ENCODE results near the gene CROCC2.

CROCC2 gene

DNA sequence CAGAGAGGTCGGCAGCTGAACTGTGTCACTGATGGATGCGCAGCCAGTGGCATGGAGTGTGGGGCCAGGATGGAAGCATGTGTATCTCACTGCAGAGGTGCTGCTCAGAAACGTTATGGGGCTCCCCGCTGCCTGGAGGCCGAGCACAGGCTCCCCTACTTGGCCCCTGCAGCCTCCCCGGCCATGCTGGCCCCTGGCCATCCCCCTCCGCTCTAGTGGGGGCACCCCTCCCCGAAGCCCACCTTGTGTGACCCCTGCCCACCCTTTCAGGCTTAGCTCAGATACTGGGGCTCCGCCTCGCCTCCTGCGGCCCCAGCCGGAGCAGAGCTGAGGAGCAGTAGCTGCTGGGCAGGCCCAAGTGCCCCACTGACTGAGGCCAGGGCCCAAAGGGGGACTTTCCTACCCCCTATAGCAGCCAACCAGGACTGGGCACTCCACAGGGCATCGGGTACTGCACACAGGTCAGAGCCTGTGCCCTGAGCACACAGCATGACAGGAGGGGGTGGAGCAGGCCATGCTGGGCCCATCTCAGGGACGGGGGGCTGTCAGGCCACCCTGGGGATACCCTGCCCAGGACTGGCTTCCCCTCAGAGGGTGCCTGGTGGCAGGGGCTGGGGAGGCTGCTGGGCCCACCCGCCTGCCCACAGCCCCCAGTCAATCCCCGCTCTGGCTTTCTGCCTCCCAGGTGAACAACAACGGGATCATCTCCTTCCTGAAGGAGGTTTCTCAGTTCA is 123.6 kb downstream of the CROCC2 start:
- H3K27me3 Mint-ChIP-seq = no peaks in the 10 kb centered on the region
- no peak overlapping the region for H3K4me3 Mint-ChIP-seq
- ATAC-seq (peak; percentile 45), DNase-seq (no peak)
- H3K9me3 Mint-ChIP-seq = peaks cover 17 to 22% of the 10 kb centered on the region in 2 donors
- H3K4me1 Mint-ChIP-seq = no peaks in the 10 kb centered on the region
- H3K27ac Mint-ChIP-seq = peak overlapping the region in 1 of 2 donors; percentile 92

DNA sequence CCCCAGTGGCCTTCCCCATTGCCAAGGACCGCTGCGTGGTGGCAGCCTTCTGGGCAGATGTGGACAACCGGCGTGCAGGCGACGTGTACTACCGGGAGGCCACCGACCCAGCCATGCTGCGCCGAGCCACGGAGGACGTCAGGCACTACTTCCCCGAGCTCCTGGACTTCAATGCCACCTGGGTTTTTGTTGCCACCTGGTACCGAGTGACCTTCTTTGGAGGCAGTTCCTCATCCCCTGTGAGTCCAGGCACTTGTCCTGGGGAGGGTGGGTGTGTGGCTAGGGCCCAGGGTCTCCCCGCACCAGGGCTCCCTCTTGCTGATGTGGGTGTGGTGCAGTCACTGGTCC is 124.2 kb downstream of the CROCC2 start:
- Mint-ChIP-seq H3K27me3 (no peaks in the 10 kb centered on the region), H3K4me1 (peaks cover 5% of the 10 kb centered on the region), H3K4me3 (no peak overlapping the region), H3K9me3 (peaks cover 13 to 17% of the 10 kb centered on the region in 2 donors), H3K27ac (peak overlapping the region in 1 of 2 donors; percentile 92)
- DNase-seq (no peak), ATAC-seq (no peak)

DNA sequence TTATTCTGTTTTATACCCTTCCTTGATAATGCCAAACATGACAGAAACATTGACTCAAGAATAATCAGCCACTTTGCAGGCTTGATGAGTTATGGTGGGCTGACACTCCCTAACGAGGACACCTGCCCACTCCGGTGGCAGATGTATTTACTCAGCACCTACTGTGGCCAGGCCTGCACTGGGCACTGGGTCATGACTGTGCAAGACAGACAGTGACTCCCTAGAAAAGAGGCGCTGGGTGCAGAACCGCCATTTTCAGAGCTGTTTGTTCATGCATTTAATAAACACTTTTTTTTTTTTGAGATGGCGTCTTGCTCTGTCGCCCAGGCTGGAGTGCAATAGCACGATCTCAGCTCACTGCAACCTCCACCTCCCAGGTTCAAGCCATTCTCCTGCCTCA is 124.7 kb downstream of the CROCC2 start:
- Mint-ChIP-seq H3K27ac (peak overlapping the region in 1 of 2 donors; percentile 27), H3K4me3 (no peak overlapping the region), H3K27me3 (no peaks in the 10 kb centered on the region), H3K9me3 (peaks cover 9 to 12% of the 10 kb centered on the region in 2 donors), H3K4me1 (peaks cover 6% of the 10 kb centered on the region)
- DNase-seq = no peak
- ATAC-seq = no peak

DNA sequence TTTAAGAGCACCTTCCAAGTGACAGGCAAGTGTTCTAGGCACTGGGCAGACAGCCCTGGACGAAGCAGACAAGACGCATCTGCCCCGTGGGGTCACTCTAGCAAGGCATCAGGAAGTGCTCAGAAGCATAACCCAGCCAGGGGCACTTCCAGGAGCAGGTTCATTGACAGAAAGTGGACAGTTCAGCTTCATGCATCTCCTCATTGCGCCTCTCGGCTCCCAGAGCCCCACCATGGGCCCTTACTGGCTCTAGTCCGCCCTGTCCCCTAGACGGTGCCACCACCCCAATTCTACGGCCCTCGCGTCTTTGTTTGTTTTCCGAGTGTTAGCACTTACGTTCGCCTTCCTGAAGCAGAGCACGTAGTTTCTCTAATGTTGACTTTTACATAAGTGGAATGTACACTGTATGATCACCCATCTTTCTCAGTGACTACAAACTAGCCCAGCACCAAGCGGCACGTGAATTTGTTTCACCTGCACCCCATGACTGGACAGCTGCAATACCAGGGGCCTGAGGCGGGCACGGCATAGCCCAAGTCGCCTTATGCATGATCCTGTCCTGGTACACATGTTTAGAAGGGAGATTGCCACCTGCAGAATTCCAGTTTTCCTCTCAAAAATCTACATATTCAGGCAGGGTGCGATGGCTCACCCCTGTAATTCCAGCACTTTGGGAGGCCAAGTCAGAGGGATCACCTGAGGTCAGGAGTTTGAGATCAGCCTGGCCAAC is 125.5 kb downstream of the CROCC2 start:
- Mint-ChIP-seq H3K4me3 (no peak overlapping the region), H3K4me1 (peaks cover 11% of the 10 kb centered on the region), H3K27ac (peak overlapping the region in 1 of 2 donors; percentile 19), H3K9me3 (peaks cover 4 to 5% of the 10 kb centered on the region in 2 donors), H3K27me3 (no peaks in the 10 kb centered on the region)
- DNase-seq (no peak), ATAC-seq (no peak)

DNA sequence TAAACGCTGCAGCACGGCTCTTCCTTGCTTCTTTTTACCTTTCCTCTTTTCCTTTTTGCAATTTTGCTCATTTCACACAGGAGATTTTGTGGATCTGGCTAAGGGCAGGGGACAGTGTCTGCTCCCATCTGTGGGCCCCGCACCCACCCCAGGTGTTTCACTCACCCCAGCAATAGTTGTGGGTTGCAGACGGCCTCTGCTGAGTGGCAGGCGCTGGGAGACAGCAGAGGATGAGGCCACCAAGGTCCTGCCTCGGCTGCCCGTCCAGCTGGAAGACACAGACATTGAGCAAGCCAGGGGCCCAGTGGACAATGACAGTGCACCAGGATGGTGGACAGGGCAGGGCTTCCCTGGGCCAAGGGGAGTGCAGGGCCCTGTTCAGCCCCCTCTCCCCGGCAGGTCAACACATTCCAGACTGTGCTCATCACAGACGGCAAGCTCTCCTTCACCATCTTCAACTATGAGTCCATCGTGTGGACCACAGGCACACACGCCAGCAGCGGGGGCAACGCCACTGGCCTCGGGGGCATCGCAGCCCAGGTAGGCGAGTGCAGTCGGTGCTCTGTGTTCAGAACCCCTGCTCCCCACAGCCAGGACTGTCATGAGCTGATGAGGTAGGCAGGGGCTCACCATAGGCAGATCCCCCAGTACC is 127.3 kb downstream of the CROCC2 start:
- DNase-seq (no peak), ATAC-seq (no peak)
- Mint-ChIP-seq H3K4me1 (peaks cover 27% of the 10 kb centered on the region), H3K27me3 (no peaks in the 10 kb centered on the region), H3K27ac (no peak overlapping the region), H3K9me3 (no peaks in the 10 kb centered on the region), H3K4me3 (no peak overlapping the region)

DNA sequence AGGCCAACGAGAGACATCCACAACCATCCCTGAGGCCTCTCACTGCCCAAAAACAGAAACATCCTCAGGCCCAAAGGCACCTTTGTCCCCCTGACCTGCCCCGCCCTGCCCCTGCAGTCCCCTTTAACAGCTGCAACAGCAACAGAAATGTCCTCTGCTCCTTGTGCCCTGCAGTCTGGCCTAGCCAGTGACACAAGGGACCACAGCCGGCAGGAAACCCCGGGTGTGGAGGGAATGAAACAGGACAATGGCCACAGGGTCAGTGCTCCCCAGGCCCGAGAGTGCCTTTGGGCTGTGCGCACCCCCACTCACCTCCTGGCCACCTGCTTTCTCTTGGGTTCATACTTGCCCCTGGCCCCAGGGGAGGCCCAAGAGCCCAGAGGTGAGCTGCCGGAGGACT is 127.9 kb downstream of the CROCC2 start:
- Mint-ChIP-seq H3K4me1 (peaks cover 28% of the 10 kb centered on the region), H3K4me3 (no peak overlapping the region), H3K27ac (no peak overlapping the region), H3K9me3 (no peaks in the 10 kb centered on the region), H3K27me3 (no peaks in the 10 kb centered on the region)
- ATAC-seq = no peak
- no peak for DNase-seq

DNA sequence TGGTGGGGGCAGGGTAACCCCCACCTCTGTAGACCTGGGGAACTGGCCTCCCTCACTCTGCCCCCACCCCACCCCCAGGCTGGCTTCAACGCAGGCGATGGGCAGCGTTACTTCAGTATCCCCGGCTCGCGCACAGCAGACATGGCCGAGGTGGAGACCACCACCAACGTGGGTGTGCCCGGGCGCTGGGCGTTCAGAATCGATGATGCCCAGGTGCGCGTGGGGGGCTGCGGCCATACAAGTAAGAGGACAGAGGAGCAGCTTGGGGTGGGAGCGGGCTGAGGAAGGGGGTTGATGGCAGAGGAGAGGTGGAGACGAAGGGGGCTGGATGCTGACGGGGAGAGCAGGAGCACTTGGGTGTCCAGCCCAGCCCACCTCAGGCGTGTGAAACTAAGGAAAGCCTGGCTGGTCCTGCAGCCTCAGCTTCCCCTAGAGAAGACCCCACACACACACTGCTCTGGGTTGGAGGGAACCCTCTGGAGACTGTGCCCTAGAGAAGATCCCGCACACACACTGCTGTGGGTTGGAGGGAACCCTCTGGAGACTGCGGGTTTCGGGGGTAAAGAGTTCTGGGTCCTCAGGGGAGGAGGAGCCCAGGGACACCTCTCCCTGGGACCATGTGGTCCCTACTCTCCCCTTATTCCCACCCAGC is 128.5 kb downstream of the CROCC2 start:
- H3K9me3 Mint-ChIP-seq = no peaks in the 10 kb centered on the region
- peaks cover 28% of the 10 kb centered on the region for H3K4me1 Mint-ChIP-seq
- DNase-seq = no peak
- peak overlapping the region in 1 of 2 donors; percentile 57 for H3K4me3 Mint-ChIP-seq
- H3K27me3 Mint-ChIP-seq = no peaks in the 10 kb centered on the region
- H3K27ac Mint-ChIP-seq = no peak overlapping the region
- ATAC-seq = no peak

DNA sequence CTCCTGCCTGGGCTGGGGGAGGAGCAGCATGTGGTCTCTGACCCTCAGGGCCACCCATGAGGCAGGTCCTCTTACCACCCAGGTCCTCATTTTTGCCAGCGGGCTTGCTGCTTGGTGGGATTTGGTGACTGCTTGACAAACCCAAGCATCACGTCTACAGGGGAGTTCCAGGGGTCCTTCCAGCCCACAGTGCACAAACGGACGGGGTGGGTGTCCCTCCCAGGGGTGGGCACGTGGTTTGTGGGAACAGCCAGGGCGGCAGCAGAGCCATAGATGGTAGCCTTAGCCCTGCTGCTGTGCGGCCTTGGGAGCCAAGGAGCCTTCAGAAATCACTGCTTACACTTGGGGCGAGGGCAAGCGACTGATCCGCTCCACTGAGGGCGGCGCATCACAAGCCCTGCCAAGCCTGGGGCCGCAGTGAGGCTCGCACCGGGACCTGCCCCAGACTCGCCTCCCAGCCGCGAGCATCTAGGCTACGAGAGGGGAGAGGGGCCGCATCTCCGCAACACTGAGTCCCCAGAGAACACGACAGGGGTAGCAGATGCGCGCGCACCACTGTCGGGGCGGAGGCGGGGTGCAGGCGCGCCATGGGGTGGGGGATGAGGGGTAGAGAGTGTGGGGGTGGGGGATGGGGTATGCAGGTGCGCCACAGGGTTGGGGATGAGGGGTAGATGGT is 129.1 kb downstream of the CROCC2 start:
- no peak for ATAC-seq
- H3K4me1 Mint-ChIP-seq = peaks cover 29% of the 10 kb centered on the region
- H3K9me3 Mint-ChIP-seq = no peaks in the 10 kb centered on the region
- peak overlapping the region in 1 of 2 donors; percentile 54 for H3K27ac Mint-ChIP-seq
- DNase-seq = peak in 1 of 2 donors; percentile 16
- no peaks in the 10 kb centered on the region for H3K27me3 Mint-ChIP-seq
- H3K4me3 Mint-ChIP-seq = peak overlapping the region; percentile 35 to 57

DNA sequence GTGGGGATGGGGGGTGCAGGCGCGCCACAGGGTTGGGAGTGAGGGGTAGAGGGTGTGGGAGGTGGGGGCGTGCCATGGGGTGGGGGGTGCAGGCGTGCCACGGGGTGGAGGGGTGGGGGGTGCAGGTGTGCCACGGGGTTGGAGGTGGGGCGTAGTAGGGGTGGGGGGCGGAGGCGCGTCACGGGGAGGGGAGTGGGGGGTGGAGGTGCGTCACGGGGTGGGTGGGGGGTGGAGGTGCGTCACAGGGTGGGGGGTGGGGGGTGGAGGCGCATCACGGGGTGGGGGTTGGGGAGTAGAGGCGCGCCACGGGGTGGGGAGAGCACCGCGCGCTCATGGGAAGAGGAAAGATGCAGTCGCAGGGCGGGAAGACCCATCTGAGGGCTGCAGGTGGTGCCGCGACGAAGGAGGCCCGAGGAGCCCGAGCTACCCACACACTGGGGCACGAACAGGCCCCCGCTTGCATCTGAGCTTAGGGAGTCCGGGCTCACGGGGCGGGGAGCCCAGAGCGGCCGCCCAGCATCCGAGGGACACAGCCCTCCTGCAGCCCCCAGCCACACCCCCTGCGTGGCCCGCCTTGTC is 129.8 kb downstream of the CROCC2 start:
- H3K27ac Mint-ChIP-seq = peak overlapping the region in 1 of 2 donors; percentile 78
- peak in 1 of 2 donors; percentile 40 for DNase-seq
- peak overlapping the region; percentile 62 to 81 for H3K4me3 Mint-ChIP-seq
- peaks cover 35% of the 10 kb centered on the region for H3K4me1 Mint-ChIP-seq
- no peaks in the 10 kb centered on the region for H3K27me3 Mint-ChIP-seq
- H3K9me3 Mint-ChIP-seq = no peaks in the 10 kb centered on the region
- peak; percentile 59 for ATAC-seq

DNA sequence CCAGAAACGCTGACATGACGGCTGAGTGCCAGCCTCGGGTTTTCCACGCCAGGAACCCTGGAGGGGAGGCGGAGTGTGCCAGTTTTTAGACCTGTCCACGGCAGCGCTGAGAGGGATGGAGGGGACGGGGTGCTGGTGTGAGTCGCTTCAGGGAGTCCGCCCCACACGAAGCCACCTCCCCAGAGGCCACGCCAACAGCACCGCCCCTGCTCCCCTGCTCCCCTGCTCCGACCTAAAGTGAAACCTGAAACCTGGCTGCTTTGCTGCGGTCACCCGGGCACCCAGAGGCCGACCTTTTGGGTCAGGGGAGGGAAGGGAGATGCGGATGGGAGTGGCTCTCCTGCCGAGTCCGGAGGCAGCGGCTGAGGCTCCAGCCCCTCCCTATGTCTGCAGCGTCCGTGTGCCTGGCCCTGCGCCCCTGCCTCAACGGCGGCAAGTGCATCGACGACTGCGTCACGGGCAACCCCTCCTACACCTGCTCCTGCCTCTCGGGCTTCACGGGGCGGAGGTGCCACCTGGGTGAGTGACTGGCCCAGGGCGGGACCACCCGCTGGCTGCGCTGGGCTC is 130.3 kb downstream of the CROCC2 start:
- Mint-ChIP-seq H3K9me3 (no peaks in the 10 kb centered on the region), H3K27me3 (no peaks in the 10 kb centered on the region), H3K27ac (peak overlapping the region in 1 of 2 donors; percentile 78), H3K4me1 (peaks cover 40% of the 10 kb centered on the region), H3K4me3 (peak overlapping the region; percentile 62 to 81)
- DNase-seq (peak; percentile 54 to 56), ATAC-seq (peak; percentile 81)

DNA sequence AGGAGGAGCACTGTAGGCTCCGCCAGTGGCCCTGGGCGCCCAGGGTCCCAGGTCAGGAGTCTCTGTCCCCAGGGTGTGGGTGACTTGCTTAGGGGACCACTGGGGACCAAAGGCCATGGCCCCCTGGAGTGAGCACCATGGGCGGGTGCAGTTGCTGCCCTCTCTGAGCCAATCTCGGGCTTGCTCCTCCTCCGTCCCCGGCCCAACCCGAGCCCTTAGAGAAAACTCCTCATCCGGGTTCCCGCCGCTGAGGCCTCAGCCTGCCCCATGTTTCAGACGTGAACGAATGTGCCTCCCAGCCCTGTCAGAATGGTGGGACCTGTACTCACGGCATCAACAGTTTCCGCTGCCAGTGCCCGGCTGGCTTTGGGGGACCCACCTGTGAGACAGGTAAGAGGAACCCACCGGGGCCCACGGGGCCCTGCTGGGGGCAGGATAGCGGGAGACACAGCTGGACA is 130.9 kb downstream of the CROCC2 start:
- ATAC-seq (no peak), DNase-seq (peak in 1 of 2 donors; percentile 22)
- Mint-ChIP-seq H3K27ac (peak overlapping the region; percentile 50 to 52), H3K4me1 (peaks cover 43% of the 10 kb centered on the region), H3K27me3 (no peaks in the 10 kb centered on the region), H3K4me3 (peak overlapping the region; percentile 35 to 81), H3K9me3 (no peaks in the 10 kb centered on the region)

DNA sequence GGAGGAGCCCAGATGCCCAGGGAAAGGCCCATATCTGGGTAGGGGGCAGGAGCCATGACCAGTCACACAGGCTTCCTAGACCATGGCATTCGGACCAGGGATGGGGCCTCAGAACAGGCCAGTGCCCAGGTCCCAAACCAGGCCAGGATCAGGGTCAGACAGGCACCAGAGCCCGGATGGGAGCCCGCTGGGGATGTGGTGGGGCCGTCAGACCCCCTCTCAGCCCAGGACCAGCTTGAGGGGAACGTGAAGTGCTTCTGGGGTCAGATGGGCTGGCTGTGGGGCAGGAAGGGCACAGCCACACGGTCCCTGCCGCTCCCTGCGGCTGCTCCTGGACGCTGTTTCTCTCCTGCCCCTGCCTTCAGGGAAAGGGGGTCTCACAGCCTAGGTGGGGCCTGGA is 131.4 kb downstream of the CROCC2 start:
- Mint-ChIP-seq H3K27ac (peak overlapping the region in 1 of 2 donors; percentile 50), H3K9me3 (no peaks in the 10 kb centered on the region), H3K27me3 (no peaks in the 10 kb centered on the region), H3K4me3 (peak overlapping the region in 1 of 2 donors; percentile 81), H3K4me1 (peaks cover 46% of the 10 kb centered on the region)
- no peak for ATAC-seq
- DNase-seq = no peak

DNA sequence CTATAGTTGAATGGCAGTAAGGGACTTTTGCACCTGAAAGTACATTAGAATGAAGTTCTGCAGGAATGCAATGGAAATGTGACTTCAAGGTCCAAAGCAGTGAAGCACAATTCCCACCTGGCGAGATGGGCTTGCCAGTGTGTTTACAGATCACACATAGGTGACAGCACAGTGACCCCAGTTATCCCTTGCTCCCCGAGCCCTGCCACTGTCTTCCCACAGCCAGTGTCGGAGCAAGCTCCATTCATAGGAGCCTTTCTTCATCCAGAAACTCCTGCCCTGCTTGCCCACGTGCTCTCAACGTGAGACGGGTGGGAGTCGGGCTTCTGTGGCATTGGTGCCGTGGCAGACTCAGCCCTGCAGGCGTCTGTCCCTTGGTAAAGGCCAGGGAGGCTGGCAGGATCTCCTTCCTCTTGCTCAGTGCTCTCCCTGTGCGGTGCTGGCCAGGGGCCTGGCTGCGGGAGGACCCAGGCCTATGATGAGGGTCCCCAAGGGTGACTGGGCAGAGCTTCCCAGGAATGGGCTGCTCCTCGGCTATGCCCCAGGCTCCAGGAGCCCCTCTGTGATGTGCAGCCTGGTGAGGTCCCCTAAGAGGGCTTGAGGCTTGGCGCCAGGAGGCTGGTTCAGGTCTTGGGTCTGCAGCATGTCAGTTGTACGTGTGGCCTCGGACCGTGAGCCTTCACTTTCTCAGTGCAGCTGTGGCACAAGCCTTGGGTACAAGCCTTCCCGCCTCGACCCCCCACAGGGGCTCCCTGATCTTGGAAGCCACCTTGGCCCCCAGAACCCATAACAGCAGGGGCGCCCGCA is 132.4 kb downstream of the CROCC2 start:
- Mint-ChIP-seq H3K9me3 (no peaks in the 10 kb centered on the region), H3K4me3 (no peak overlapping the region), H3K27ac (no peak overlapping the region), H3K4me1 (peaks cover 46% of the 10 kb centered on the region), H3K27me3 (no peaks in the 10 kb centered on the region)
- no peak for ATAC-seq
- no peak for DNase-seq

DNA sequence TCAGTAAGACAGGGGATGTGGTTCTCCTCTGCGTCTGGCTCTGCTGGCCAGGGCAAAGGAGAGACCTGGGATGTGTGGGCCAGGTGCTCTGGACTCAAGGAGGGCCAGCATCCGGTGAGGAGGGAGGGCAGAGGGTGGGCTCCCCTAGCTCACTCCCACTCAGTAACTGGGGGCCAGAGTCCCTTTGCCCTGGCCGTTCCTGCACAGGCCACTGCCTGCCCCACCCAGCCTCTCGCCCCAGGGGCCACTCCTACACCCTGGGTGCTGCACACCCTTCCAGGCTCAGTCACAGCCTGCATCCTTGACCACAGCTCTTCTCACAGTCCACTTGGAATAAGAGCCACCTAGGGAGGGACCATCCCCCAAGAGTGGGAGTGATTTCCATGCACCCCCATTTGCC is 133.3 kb downstream of the CROCC2 start:
- no peak overlapping the region for H3K27ac Mint-ChIP-seq
- ATAC-seq = no peak
- no peaks in the 10 kb centered on the region for H3K9me3 Mint-ChIP-seq
- peaks cover 46% of the 10 kb centered on the region for H3K4me1 Mint-ChIP-seq
- no peak for DNase-seq
- H3K27me3 Mint-ChIP-seq = no peaks in the 10 kb centered on the region
- H3K4me3 Mint-ChIP-seq = no peak overlapping the region
